ENCODE measurements around the gene SCNN1B.
A peak's percentile ranks its signal among the peaks of the same experiment; 100 is the strongest.

Gene SCNN1B

DNA sequence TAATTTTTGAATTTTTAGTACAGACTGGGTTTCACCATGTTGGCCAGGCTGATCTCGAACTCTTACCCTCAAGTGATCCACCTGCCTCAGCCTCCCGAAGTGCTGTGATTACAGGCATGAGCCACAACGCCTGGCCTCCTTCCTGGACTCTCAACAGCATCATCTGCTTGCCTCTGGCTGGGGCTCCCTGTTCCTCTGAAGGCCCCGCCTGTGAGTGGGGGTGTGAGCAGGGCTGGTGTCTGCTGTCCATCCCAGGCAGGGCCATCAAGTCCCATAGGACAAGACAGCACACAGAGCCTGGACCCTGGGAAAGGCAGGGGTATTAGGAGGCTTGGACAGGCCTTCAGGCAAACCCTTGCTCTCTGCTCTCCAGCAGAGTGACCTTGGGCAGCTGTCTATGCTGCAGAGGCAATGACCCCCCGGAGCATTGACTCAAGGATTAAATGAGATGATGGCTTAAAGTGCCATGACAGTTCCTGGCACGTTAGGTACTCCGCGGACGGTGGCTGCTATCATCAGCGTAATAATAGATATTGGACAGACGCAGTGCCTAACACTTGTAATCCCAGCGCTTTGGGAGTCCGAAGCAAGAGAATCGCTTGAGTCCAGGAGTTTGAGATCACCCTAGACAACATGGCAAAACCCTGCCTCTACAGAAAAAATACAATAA is 19.2 kb downstream of the SCNN1B start:
- no peak for DNase-seq

DNA sequence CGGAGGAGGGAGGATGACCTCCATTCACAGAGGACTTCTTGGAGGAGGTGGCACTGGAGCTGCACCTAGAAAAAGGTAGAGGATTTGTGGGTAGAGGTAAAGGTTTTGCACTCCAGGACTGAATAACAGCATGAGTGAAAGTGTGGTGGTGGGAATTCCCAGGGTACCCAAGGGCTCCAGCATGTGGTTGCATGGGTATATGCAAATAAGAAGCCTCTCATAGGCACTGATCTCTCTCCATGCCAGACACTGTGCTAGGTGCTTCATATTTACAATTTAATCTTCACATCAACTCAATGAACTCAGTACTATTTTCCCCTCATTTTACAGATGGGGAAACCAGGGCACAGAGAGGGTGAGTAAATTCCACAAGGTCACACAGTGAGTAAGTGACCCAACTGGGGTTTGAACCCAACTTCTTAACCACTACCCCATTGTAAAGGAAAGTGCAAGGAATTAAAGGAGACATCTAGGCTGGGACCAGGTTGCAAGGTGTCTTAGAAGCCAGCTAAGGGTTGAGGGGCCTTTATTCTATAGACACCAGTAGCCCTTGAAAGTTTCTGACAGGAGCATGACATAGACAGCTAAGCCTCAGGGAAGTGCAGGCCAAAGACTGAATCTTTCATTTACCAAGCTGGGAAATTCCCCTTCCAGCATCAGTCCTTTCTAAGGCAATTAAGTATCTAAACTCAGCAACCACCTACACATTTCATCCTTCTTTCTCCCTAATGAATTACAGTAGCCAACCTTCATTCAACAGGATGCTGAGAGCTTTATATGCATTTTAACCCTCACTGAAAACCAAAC is 21.3 kb downstream of the SCNN1B start:
- DNase-seq = no peak

DNA sequence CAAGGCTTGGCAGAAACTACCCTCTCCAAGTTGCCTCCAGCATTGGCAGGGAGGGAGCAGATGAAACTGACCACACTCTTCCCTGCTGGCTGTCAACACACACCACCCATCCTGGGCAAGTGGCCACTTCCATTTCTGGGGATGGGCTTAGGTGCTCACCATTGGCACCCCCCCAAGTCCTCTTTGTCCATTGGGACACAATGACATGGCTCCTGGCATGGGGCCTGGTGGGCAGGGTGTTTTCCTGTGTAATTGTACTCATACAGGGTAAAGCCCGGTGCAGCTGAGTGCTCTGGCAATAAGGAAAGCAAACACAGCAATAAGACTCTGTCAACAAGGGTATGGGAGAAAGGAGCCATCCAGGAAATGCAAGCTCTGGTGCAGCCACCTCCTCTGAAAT is 22.6 kb downstream of the SCNN1B start:
- peak; percentile 68 for DNase-seq

DNA sequence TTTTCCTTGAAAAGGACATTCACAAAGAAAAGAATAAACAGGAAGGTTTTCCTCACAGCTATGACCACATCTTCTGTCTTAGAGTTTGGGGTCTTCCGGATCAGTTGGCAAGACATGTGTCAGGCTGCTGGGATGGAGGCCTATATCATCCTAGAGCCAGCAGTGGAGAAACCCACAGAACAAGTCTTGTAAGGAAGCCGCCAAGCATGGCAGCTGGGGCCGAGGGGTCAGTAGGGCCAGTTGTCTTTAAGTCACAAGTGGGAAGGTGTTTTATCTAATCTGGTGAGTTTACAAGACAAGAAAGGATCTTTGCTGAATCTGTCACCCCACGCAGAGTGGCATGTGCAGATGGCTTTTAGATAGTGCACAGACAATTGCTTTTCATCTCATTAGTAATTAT is 25.7 kb downstream of the SCNN1B start:
- DNase-seq = no peak

DNA sequence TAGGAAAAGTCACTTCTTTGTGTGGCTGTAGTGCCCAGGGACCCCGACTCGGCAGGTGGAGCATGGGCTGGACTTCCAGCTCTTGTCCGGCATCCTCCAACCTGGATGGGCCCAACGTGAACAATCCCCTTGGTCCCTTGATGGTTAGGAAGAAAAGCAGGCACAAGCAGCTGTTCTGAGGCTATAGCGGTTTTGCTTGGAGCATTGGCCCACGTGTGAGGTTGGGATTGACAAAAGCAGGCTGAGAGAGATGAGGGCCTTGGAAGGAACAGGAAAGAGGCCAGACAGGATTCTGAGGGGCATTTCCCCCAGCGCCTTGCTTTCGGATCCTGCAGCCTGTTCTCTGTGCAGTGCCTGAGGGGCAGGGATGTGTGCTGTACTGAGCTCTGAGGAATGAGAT is 28.1 kb downstream of the SCNN1B start:
- no peak for DNase-seq

DNA sequence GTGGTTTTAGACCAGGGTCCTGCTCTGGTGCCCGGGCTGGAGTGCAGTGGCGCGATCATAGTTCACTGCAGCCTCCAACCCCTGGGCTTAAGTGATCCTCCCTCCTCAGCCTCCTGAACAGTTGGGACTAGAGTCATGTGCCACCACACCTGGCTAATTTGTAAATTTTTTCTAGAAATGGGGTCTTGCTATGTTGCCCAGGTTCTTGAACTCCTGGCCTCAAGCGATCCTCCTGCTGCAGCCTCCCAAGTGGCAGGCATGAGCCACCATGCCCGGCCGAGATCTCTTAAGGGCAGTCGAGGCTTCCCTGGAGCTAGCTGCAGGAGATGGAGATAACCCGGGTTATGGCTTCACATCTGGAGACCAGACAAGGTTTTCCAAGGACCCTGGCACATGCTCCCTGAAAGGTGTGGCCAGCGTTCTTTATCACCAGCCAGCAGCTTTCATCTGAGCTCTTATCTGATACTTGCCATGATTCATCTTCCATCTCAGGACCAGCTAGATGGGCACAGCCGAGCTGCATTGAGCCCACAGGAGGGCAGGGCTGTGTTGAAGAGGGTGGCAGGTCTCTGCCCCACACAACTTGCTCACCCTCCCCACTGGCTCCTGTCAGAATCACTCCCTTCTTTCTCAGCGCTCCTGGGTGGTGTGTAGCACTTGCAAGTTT is 28.6 kb downstream of the SCNN1B start:
- no peak for DNase-seq

DNA sequence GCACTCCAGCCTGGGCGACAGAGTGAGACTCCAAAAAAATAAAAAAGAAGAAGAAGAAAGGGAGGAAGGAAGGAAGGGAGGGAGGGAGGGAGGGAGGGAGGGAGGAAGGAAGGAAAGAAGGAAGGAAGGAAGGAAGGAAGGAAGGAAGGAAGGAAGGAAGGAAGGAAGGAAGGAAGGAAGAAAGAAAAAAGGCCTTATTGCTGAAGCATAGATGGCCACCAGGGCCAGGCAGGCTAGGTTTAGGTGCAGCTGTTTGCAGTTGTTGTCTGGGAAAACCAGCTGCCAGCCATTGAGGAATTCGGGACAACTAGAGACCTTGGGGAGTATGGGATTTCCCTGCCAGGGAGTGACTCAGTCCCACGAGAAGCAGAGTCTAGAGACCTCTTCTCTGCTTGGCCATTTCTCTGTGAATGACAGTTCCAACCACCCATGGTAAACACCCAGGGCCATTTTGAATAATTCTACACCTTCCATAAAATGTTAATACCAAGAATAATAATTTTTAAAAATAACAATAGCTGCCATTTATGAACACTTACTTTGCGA is 31.0 kb downstream of the SCNN1B start:
- no peak for DNase-seq

DNA sequence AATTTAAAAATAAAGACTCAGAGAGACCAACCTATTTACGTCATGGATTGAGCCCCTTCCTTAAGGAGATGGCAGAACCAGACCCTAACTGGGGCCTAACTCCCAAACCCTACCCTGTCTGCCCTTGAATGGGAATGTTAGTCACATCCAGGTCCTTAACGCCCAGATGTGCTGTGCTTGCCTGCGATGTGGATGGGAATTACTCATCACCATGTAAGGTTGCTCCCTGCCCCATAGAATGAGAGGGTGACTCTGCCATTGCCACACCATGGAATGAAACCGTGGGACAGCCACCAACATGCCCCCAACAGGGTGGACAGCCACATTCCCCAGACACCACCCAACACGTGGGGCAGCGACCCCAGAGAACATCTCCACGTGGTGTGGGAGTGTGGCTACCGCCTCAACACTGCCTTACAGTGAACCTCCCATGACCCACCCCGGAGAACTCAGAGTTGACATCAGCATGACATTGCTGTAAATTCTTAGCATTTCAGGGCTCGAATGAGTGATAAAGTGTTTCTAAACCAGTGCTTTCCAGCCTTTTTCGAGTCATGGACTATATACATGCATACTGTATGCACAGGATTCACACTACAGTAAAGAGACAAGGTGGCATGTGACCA is 31.8 kb downstream of the SCNN1B start:
- no peak for DNase-seq

DNA sequence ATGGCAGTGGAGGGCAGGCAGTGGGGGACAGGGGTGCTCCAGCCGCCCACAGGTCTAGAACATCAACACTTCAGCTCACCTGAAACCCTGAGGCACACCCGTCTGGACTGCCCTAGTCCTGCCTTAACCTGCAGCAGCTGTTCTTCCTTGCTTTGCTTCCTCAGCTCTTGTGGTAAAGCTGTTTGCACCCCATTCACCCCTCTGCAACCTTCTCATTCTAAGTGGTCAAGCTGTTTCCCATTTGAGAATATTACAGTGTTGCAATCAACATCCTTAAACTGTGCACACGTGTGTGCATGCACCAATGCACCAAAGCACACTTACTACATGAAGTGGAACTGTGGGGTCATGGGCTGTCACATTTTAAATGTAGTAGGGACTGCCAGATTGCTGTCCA is 32.4 kb downstream of the SCNN1B start:
- no peak for DNase-seq

DNA sequence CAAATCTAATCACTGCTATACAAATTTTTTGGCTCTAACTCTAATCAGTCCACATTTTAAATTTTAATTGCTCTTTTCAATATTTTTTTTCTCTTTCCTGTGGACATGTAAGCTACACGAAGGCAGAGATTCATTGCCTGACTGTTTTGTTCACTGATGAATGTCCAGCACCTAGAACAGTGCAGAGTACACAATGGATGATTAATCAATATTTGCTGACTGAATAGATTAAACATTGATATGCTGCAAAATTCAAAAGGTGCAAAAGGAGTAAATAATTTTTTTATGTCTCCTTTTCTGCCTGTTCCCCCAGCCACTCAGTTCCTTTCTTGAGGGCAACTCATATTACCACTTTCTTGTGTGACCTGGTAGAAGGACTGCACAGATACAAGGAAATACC is 32.8 kb downstream of the SCNN1B start:
- DNase-seq = no peak

DNA sequence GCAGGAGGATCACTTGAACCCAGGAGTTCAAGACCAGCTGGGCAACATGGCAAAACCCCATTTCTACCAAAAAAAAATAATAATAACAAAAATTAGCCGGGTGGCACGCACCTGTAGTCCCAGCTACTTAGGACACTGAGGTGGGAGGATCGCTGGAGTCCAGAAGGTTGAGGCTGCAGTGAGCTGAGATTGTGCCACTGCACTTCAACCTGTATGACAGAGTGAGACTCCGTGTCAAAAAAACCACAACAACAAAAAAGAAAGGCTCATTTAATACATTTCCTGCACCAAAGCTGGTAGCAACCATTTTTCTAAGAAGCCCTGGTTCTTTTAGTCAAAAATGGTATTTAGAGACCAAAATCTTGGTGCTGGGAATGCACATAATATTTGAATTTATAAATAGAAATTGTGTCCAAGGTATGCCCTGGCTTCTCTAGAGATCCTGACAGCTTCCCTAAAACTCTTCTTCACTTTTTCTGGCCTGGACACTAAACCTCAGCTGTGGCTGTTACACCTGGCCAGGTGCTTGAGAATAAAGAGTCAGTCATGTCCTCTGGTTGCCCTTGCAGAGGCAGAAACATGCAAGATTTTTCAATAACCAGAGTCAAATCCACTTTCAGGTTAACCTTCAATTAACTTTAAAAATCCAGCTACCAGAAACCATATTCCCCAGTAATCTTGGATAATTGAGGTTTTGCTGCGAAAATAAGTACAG is 35.9 kb downstream of the SCNN1B start:
- no peak for DNase-seq

DNA sequence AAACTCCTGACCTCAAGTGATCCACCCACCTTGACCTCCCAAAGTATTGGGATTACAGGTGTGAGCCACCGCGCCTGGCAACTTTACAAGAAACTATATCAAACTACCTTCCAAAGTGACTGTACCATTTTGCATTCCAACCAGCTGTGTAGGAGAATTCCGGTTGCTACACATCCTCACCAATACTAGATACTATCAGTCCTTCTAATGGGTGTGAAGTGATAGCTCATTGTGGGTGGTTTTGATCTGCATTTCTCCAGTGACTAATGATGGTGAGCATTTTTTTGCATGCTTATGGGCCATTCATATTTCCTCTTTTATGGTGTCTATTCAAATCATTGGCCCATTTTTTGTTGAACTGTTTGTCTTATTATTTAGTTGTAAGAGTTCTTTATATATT is 37.7 kb downstream of the SCNN1B start:
- no peak for DNase-seq

DNA sequence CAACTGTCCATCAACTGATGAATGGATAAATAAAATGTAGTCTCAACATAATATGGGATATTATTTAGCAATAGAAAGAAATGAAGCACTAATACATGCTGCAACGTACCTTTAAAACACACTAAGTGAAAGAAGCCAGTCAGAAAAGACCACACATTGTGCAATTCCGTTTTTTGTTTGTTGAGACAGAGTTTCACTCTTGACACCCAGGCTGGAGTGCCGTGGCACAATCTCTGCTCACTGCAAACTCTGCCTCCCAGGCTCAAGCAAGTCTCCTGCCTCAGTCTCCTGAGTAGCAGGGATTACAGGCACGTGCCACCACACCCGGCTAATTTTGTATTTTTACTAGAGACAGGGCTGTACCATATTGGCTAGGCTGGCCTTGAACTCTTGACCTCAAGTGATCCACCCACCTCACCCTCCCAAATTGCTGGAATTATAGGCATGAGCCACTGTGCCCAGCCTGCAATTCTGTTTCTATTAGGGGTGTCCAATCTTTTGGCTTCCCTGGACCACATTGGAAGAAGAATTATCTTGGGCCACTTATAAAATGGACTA is 40.1 kb downstream of the SCNN1B start:
- no peak for DNase-seq

DNA sequence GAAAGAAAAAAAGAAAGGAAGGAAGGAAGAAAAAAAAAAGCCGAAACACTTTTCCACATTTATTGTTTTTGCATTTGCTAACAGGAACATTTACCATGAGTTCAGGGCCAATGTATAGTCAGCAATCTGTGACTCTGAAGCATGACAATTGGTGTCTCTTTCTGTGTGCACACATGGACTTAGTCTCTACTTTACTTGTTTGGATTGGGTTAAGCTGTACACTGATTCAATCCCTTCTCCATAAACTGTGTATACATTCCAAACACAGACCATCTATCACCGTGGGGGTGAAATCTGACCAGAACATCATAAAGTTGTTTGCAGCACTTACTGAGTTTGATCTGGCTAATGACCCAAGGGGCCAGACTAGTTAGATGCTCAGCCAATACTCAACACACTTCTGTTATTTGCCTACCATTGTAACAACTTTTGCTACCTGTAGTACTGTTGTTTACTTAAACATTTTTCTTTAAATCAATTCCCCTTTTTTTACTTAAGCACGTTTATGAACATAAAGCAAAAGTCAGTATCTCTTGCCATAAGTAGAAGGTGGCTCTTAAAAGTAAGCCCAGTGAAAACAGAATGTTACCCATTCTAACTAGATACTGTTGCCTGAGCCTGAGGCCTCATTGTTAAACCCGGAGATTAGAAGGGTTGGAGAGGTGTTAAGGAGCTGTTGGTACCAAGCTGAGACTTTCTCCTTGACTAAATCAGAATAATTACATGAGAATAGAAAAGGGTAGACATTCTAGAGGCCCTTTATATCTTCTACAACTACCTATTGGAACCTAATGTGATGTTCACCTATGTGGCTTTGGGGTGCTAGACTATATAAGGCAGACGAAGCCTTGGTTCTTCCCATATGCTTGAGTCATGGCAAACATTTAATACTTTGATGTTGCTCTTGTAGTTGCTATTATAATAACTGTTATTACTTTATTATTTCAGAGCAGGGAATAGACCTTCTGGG is 41.8 kb downstream of the SCNN1B start:
- DNase-seq = no peak

DNA sequence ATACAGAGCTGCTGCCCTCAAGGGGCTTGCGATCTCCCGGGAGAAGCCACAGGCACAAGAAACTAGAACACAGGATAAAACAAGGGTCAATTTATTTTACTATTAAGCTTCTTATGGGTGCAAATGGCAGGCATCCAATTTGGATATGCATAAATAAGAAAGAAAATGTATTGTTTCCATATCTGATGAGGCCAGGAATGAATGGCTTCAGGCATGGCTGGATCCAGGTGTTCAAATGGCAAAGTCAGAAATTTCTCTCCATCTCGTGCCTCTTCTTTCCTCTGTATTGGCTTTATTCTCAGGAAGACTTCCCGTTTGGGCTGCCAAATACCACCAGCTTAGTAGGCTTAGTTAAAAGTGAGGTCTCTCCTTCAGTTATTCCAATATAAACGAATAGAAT is 43.1 kb downstream of the SCNN1B start:
- no peak for DNase-seq

DNA sequence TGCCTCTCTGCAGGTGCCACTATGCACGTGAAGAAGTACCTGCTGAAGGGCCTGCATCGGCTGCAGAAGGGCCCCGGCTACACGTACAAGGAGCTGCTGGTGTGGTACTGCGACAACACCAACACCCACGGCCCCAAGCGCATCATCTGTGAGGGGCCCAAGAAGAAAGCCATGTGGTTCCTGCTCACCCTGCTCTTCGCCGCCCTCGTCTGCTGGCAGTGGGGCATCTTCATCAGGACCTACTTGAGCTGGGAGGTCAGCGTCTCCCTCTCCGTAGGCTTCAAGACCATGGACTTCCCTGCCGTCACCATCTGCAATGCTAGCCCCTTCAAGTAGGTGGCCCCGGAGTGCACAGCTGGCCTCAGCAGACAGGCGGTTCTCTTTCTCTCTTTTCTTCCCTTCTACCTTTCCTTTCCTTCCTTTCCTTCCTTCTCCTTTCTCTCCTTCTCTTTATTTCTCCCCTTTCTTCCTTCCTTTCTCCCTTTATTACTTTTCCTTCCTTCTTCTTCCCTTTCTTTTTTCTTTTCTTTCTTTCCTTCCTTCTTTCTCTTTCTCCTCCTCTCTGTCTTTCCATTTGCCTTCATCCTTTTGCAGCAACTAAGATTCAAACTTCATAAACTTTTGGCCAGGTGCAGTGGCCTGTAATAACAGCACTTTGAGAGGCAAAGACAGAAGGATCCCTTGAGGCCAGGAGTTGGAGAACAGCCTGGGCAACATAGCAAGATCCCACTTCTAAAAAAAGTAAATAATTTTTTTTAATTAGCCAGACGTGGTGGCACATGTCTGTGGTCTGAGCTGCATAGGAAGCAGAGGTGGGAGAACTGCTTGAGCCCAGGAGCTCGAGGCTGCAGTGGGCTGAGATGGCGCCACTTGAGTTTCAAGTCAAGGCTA is 46.7 kb downstream of the SCNN1B start:
- no peak for DNase-seq

DNA sequence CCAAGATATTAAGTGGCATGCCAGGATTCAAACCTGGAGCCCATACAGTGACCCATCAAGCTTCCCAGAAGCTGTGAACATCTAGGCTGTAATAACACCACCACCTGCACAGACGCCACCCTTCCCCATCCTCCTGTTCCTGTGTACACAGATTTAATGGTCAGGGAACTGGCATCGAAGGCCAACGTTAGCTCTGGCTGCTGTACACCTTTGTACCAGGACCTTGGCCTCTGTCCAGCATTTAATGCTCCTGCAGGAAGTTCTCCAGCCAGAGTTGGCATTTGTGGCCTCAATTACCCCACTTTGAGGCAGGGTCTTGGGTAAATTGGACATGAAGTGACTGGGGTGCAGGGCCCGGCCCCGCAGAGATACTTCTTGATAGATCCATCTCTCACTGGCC is 49.3 kb downstream of the SCNN1B start:
- DNase-seq = peak; percentile 14

DNA sequence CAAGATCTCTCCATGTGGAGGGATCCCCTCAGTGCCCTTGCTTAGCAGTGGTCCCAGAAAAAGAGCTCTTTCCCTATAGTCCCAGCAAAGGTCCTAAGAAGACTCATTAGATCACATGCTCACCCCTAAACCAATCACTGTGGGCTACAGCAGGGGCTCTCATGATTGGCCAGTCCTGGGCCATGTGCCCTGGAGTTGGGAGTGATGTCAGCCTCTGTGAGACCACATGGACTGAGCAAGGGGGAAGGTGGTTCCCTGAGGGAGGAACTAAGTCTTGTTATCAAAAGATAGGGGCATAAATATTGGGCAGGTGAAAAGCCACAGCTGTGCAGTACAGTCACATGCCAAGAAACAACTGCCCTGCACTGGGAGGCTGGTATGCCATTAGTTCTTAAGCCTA is 51.3 kb downstream of the SCNN1B start:
- DNase-seq = no peak

DNA sequence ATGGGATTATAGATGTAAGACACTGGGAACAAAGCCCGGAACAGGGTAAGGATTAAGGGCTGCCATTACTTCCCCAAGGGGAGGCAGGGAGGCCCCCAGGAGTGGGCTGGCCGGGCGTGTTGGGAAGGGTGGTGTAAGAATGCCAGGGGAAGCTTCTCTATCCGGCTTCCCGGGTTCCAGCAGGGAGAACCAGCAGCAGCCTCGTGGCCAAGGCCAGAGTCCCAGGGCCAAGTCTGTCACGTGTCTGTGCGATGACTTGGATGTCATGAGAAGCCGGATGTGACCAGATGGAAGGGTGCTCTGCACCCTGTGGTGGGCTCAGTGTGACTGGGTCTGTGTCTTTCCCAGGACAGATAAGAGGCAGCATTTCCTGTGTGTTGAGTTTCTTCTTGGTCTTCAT is 52.1 kb downstream of the SCNN1B start:
- DNase-seq = no peak

DNA sequence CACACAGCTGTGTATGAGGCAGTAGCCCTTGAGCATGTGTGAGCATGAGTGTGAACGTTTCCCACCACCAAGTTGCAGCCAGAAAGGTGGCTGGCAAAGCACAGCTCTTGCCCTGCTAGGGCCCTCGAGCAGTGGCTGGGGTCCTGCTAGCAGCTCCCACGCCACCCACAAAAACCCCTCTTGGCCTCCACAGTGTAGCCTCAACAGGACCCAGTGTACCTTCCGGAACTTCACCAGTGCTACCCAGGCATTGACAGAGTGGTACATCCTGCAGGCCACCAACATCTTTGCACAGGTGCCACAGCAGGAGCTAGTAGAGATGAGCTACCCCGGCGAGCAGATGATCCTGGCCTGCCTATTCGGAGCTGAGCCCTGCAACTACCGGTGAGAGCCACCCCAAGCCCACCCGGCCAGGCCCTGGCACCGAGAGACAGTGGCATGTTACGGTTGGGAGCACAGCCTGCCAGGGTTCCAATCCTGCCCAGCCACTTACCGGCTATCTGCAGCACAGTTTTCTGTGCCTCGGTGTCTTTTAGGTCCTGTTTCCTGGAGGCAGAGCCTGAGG is 53.1 kb downstream of the SCNN1B start:
- no peak for DNase-seq

Measured in SHP77 treated with DMSO at 0.1 percent for 48 hours (cell line).